Measurements from ENCODE around the gene SEPTIN8.

Gene SEPTIN8

DNA sequence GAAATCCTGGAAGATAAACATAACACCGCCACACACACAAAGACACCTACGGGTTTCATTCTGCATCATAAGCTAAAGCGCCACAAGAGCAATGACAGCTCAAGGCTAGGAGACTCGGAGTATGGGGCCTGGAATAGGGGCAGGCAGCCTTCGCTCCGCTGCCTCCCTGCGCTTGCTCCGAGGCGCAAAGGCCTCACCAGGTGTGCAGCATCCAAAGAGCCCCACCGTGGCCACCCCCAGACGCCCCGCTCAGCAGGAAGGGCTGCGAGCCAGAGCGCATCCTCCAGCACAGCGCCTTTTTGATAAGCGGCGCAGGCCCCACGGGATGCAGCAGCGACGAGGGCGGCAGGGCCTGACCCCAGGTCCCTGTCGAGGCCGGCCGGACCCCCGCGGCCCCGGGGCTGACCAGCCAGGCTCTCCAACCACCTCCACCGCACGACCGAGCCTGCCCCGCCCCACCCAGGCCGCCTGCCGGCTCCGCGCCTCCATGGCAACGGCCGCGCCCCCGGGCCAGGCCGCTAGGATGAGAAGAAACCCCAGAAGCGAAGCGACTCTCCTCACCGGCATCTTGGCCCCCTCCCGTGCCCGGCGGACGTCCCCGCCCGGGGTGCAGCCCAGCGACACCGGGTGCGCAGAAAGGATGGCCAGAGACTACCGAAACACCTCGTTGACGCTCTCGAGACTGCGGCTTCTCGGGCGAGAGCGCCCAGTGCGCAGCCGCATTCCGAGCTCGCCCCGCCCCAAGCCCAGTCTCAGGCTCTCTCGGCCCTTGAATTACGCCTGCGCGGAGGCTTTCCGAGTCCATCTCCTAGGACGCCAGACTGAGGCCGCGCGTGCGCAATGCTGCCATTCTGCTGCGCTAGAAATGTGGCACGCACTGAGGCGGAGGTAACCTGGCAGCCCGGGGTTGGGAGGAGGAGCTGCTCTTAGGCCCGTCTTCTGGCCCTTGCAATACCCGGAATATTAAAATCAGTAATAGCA is 39.9 kb downstream of the SEPTIN8 start, which contains the start of gene KIF3A:
Gene KIF3A, minus strand, starts transcription at position 694 of the 981 bp plus-strand sequence. Its CDS starts 127 bp downstream, at position 567.
- peak within 1 kb of the TSS; percentile 78 for H3K4me2 ChIP-seq (ENCODE audit: low read length)
- H3K4me1 ChIP-seq (ENCODE audit: low read length), result peaks cover 11% of the 10 kb centered on the region
- H3K79me2 ChIP-seq (ENCODE audit: low read length), result no peaks in the 10 kb centered on the region
- H2AFZ ChIP-seq (ENCODE audit: low read depth, low read length), result peak within 1 kb of the TSS; percentile 95
- peak within 1 kb of the TSS; percentile 93 for H3K4me3 ChIP-seq (ENCODE audit: low read length)
- TF ChIP-seq EZH2phosphoT487 (IDR thresholded peaks at IDR 0.05; ENCODE audit: low read depth), result no peak
- TF ChIP-seq, protein P1, sequence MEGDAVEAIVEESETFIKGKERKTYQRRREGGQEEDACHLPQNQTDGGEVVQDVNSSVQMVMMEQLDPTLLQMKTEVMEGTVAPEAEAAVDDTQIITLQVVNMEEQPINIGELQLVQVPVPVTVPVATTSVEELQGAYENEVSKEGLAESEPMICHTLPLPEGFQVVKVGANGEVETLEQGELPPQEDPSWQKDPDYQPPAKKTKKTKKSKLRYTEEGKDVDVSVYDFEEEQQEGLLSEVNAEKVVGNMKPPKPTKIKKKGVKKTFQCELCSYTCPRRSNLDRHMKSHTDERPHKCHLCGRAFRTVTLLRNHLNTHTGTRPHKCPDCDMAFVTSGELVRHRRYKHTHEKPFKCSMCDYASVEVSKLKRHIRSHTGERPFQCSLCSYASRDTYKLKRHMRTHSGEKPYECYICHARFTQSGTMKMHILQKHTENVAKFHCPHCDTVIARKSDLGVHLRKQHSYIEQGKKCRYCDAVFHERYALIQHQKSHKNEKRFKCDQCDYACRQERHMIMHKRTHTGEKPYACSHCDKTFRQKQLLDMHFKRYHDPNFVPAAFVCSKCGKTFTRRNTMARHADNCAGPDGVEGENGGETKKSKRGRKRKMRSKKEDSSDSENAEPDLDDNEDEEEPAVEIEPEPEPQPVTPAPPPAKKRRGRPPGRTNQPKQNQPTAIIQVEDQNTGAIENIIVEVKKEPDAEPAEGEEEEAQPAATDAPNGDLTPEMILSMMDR (IDR thresholded peaks at IDR 0.05; ENCODE audit: low read depth, low read length), result no peak
- H3K27ac ChIP-seq (ENCODE audit: low read length), result no peak within 1 kb of the TSS
- H4K20me1 ChIP-seq (ENCODE audit: insufficient read depth, low read length), result no peaks in the 10 kb centered on the region
- H3K9ac ChIP-seq (ENCODE audit: low read length), result peak within 1 kb of the TSS; percentile 58
- H3K9me3 ChIP-seq (ENCODE audit: insufficient read depth, low read length), result no peaks in the 10 kb centered on the region
- 0 out of 2 replicates have a peak, but pooled peaks cover 4% of the 10 kb centered on the region for H3K27me3 ChIP-seq (ENCODE audit: low read depth, low read length)
- H3K36me3 ChIP-seq (replicated peaks; ENCODE audit: low read depth, low read length), result no peaks in the 10 kb centered on the region

DNA sequence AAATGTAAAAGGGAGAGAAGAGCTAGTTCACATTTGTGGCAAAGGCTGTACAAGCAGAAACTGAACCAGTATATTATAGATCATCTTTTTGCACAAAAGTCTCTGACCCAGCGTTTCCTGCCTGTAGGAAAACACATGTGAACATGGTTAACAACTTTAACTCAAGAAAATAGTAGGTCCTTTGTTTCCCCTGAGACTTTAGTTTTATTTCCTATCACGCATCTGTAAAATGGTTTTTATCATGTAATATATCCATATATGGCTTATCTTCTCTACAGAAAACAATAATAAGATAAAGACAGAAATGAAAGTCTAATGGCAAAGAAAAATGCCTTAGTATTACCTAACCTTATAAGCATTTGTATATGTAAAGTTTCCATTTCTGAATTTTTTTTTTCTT is 42.4 kb downstream of the SEPTIN8 start:
- Histone ChIP-seq H3K36me3 (replicated peaks; ENCODE audit: low read depth, low read length) (no peaks in the 10 kb centered on the region), H3K4me1 (ENCODE audit: low read length) (peaks cover 11% of the 10 kb centered on the region), H4K20me1 (ENCODE audit: insufficient read depth, low read length) (no peaks in the 10 kb centered on the region), H3K27me3 (ENCODE audit: low read depth, low read length) (0 out of 2 replicates have a peak, but pooled peaks cover 4% of the 10 kb centered on the region), H3K27ac (ENCODE audit: low read length) (no peak overlapping the region), H3K4me2 (ENCODE audit: low read length) (no peak overlapping the region), H3K9me3 (ENCODE audit: insufficient read depth, low read length) (no peaks in the 10 kb centered on the region), H2AFZ (ENCODE audit: low read depth, low read length) (no peak overlapping the region), H3K79me2 (ENCODE audit: low read length) (no peaks in the 10 kb centered on the region), H3K4me3 (ENCODE audit: low read length) (no peak overlapping the region), H3K9ac (ENCODE audit: low read length) (no peak overlapping the region)
- TF ChIP-seq, protein P1 (IDR thresholded peaks at IDR 0.05; ENCODE audit: low read depth, low read length), result no peak
- no peak for TF ChIP-seq EZH2phosphoT487 (IDR thresholded peaks at IDR 0.05; ENCODE audit: low read depth)

DNA sequence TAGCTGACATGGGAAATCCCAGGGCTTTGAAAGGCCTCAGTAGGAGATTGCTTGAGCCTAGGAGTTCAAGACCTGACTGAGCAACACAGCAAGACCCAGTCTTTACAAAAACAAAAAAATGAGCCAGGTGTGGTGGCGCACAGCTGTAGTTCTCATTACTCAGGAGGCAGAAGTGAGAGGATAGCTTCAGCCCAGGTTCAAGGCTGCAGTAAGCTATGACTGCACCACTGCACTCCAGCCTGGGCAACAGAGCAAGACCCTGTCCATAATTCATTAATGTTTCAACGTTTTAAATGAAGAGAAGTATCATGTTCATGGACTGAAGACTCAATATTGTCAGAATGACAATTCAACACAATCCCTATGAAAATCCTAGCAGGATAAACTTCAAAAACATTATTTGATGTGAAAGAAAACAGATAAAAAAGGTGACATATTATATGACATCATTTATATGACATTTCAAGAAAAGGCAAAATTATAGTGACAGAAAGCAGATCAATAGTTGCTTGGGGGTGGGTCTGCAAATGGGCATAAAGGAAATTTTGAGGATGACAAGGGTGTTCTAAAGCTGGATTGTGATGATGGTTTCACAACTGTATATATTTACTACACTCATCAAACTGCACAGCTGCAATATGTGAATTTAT is 43.4 kb downstream of the SEPTIN8 start:
- Histone ChIP-seq H3K9ac (ENCODE audit: low read length) (no peak overlapping the region), H3K27ac (ENCODE audit: low read length) (no peak overlapping the region), H3K79me2 (ENCODE audit: low read length) (no peaks in the 10 kb centered on the region), H4K20me1 (ENCODE audit: insufficient read depth, low read length) (no peaks in the 10 kb centered on the region), H3K36me3 (replicated peaks; ENCODE audit: low read depth, low read length) (no peaks in the 10 kb centered on the region), H2AFZ (ENCODE audit: low read depth, low read length) (no peak overlapping the region), H3K4me3 (ENCODE audit: low read length) (no peak overlapping the region), H3K4me1 (ENCODE audit: low read length) (peaks cover 11% of the 10 kb centered on the region), H3K4me2 (ENCODE audit: low read length) (no peak overlapping the region), H3K9me3 (ENCODE audit: insufficient read depth, low read length) (no peaks in the 10 kb centered on the region), H3K27me3 (ENCODE audit: low read depth, low read length) (no peaks in the 10 kb centered on the region)
- TF ChIP-seq EZH2phosphoT487 (IDR thresholded peaks at IDR 0.05; ENCODE audit: low read depth), result no peak
- TF ChIP-seq, protein P1 (IDR thresholded peaks at IDR 0.05; ENCODE audit: low read depth, low read length), result no peak

DNA sequence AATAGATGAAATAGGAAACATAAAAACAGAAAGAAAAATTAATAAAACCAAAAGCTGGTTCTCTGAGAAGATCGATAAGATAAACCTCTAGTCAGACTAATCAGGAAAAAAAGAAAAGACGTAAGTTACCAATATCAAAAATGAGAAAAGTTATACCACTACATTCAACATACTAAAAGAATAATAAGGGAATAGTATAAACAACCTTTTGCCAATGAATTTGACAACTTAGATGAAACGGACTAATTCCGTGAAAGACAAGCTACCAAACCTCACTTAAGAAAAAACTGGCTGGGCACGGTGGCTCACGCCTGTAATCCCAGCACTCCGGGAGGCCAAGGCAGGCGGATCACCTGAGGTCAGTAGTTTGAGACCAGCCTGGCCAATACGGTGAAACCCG is 47.1 kb downstream of the SEPTIN8 start:
- no peaks in the 10 kb centered on the region for H3K27me3 ChIP-seq (ENCODE audit: low read depth, low read length)
- H3K9me3 ChIP-seq (ENCODE audit: insufficient read depth, low read length), result no peaks in the 10 kb centered on the region
- no peak overlapping the region for H3K27ac ChIP-seq (ENCODE audit: low read length)
- TF ChIP-seq, protein P1 (IDR thresholded peaks at IDR 0.05; ENCODE audit: low read depth, low read length), result no peak
- TF ChIP-seq EZH2phosphoT487 (IDR thresholded peaks at IDR 0.05; ENCODE audit: low read depth), result no peak
- H3K36me3 ChIP-seq (replicated peaks; ENCODE audit: low read depth, low read length), result no peaks in the 10 kb centered on the region
- H3K4me3 ChIP-seq (ENCODE audit: low read length), result no peak overlapping the region
- H3K9ac ChIP-seq (ENCODE audit: low read length), result no peak overlapping the region
- no peaks in the 10 kb centered on the region for H4K20me1 ChIP-seq (ENCODE audit: insufficient read depth, low read length)
- no peaks in the 10 kb centered on the region for H3K79me2 ChIP-seq (ENCODE audit: low read length)
- no peak overlapping the region for H2AFZ ChIP-seq (ENCODE audit: low read depth, low read length)
- no peak overlapping the region for H3K4me2 ChIP-seq (ENCODE audit: low read length)
- no peaks in the 10 kb centered on the region for H3K4me1 ChIP-seq (ENCODE audit: low read length)
